NCI-H2029 (cell line): ENCODE results near the gene ERF.
A peak's percentile ranks its signal among the peaks of the same experiment; 100 is the strongest.

Source experiments
- DNase-seq: peaks from one replicate; lab custom pipeline; 2025; lab: John Stamatoyannopoulos, UW

The ERF gene

DNA sequence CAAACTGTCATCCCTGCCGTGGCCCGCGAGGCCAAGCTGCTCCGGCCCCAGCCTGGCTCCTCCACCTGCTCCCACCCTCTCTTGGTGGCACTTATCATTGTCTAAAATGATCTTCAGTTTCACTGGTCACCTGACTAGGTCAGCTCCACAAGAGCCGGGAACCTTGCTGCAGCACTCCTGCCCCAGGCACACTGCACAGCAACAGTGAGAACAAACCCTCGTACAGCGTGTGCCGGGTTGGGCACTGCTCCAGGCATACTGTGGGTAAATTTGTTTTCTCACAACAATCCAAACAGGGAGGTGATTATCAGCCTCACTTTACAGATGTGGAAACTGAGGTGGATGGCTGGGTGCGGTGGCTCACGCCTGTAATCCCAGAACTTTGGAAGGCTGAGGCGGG is 46.3 kb downstream of the ERF start:
- DNase-seq = peak; percentile 67

GRCh38 chr19:42207767-42208271 is 47.1 kb downstream of the ERF start:
- DNase-seq = peak; percentile 9

DNA sequence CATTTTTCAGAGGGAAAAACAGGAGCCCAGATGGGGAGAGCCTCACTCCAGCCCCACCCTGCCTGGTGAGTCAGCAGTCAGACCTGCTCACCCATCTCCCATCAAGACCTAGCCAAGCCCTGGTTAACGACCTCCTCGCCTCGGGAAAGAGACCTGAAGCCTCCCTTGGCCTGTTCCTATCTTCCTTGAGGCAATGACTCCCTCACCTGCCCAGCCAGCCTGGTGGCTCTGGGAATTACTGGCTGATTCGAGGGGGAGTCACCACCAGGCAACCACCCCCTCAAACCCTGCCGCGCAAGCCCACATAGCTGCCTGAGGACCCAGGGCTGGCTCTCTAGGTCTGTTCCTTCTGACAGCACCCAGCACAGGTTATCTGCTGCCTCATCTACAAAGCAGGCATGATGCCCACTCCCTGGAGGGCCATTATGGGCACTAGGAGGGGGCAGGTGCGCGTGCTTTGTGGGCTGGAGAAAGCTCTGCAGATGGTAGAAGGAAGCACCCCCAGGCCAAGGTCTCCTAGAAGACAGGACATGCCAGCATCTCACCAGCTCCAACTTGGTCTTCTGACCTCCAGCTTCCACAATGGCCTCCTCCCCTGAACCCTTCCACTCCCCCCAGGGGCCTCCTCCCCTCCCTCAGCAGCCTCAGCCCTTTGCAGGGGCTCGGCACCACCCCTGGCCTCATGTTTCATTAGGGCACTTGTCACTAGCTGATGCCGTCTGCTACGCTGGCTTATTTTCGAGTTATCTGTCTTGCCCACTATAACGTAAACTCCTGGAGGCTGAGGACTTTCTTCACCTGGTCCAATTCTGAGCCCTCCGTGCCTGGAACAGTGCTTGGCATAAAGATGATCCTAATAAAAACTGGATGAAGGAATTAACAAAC is 47.8 kb downstream of the ERF start:
- DNase-seq = peak; percentile 21

GRCh38 chr19:42204664-42205063 is 50.3 kb downstream of the ERF start:
- DNase-seq = no peak

- DNase-seq = no peak
These were observed 51.2 kb downstream of the ERF start for GRCh38 chr19:42203700-42204099.

GRCh38 chr19:42202290-42202880 is 52.5 kb downstream of the ERF start:
- DNase-seq = no peak

GRCh38 chr19:42201489-42202289 is 53.2 kb downstream of the ERF start:
- no peak for DNase-seq

DNA sequence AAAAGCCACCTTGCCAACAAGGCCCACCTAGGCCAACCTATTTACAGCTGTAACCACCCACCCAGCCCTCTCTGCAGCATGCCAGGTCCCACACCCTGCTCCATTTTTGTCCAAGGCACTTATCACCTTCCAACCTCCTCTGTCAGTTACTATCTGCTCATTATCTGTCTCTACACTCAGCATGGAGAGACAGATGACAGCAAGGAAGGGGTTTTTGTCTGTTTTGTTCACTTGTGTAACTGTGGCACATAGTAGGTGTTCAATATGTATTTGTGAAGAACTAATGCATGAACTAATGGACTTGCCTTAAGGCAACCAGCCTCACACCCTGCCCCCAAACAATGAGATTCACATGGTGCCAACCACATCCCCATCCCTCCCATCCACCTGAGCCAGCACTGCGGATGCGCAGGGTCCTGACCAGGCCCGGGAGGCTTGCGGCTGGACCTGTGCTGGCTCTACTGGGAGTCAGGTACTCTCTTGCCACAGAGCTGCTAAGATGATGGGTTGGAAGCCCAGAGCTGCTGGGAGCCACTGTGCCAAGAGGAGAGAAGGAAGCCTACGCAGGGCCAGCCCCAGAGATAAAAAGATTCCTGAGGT is 54.7 kb downstream of the ERF start:
- no peak for DNase-seq

- DNase-seq = no peak
These were observed 55.4 kb downstream of the ERF start for GRCh38 chr19:42199440-42200115.

- DNase-seq = no peak
These were observed 56.1 kb downstream of the ERF start for GRCh38 chr19:42198676-42199439.
